Measurements from ENCODE around the gene AMN1.
A peak's percentile ranks its signal among the peaks of the same experiment; 100 is the strongest.
"Not testable (repeated sequence)": the region's sequence is repeated elsewhere in the genome, so short reads cannot be mapped to it uniquely, and the experiment has no call there.

The AMN1 gene

GRCh38 chr12:31732926-31733548, 4.2 kb upstream of the AMN1 start:
- DNase-seq = no peak

DNA sequence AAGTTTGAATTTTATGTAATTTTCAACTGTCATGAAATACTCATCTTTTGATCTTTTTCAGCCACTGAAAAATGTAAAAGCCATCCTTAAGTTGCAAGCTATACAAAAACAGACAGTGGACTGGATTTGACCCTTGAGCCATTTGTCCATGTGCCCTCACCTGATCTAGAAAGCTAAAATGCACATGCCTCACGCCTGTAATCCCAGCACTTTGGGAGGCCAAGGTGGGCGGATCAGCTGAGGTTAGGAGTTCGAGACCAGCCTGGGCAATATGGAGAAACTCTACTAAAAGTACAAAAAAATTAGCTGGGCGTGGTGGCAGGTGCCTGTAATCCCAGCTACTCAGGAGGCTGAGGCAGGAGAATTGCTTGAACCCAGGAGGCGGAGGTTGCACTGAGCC, 2.4 kb upstream of the AMN1 start:
- DNase-seq = not testable (repeated sequence)

GRCh38 chr12:31729705-31730104, 884 bp upstream of the AMN1 start:
- peak; percentile 34 for DNase-seq

DNA sequence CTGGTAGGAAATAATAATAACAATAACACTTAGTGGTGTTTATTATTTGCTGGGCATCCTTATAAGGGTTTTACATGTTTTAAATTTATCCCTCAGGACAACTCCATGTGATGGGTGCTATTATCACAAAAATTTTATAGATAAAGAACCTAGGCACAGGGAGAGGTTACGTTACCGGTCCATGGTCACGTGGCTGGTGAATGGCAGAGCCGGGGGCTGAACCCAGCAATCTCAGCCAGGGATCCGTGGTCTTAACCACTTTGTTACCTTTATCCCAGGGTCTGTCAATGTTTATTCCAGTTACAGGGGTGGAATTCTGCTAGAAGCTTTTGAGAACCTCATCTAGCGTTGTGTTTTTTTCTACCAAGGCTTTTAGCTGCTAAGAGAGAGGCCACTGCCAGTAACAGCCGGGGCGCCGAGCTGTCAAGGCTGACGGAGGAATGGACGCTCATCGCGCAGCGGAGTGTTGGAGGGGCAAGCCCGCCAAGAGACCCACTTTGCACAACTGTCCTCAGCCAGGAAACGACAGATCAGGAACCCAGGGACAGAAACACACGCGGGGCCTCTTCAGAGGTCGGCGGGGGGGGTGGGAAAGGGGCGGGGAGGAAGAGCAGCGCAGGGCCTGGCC, 418 bp downstream of the AMN1 start:
- peak; percentile 71 for DNase-seq

- DNase-seq = no peak
Observed at GRCh38 chr12:31727192-31727591, 1.6 kb downstream of the AMN1 start.

DNA sequence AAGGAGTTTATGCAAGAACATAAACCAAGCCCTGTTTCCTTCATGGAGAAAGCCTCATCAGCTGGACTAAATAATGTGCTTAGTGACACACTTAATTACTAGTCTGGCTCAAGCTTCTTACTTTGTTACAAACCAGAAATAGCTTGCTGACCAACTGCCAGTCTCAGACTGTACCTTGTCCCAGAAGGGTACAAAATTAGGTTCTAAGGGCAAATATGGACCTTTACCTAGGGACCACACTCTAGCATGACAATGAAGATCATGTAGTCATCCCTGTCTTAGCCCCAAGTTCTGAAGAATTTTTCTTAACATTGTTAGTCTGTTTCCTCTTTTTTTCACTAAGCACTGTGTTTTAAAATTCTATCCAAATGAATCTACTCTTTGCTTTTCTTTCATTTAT, 2.2 kb downstream of the AMN1 start:
- DNase-seq = no peak

DNA sequence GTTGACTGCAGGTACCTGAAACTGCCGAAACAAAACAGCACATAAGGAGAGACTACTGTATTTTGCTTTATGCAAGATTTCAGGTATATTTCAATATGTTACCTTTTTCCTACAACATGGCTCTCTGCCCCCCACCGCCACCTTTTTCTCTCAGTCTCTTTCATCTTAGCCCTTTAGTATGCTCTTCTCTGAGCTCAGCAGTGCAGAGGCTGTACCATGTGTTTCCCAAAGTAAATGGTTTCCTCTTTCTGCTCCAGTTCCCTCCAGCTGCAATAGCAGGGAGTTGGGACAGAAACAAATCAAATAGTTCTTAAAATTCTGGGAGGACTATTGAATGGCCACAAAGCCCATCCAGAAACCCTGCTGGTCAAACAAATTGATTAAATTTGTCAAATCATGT, 4.3 kb downstream of the AMN1 start:
- no peak for DNase-seq

DNA sequence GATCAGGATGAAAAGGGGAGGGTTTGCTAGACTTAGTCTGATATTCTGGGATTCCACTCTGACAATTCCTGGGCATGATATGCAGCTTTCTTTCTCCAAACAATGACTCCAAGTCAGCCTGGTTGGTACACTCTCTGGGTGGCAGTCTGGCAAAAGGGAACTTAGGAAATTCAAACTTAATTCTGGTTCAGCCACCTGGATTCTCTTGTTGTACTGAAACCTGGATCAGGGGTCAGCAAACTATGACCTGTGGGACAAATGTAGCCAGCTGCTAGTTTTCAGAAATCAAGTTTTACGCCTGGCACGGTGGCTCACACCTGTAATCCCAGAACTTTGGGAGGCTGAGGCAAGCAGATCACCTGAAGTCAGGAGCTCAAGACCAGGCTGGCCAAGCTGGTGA, 6.2 kb downstream of the AMN1 start:
- no peak for DNase-seq

DNA sequence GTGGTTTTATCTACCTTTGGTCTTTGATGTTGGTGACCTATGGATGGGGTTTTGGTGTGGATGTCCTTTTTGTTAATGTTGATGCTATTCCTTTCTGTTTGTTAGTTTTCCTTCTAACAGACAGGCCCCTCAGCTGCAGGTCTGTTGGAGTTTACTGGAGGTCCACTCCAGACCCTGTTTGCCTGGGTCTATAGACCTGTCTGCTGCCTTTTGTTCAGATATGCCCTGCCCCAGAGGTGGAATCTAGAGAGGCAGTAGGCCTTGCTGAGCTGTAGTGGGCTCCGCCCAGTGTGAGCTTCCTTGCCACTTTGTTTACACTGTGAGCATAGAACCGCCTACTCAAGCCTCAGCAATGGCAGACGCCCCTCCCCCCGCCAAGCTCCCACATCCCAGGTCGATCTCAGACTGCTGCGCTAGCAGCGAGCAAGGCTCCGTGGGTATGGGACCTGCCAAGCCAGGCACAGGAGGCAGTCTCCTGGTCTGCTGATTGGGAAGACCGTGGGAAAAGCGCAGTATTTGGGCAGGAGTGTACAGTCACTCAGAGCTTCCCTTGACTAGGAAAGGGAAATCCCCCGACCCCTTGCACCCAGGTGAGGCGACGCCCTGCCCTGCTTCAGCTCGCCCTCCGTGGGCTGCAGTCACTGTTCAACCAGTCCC, 10.2 kb downstream of the AMN1 start:
- DNase-seq = not testable (repeated sequence)

DNA sequence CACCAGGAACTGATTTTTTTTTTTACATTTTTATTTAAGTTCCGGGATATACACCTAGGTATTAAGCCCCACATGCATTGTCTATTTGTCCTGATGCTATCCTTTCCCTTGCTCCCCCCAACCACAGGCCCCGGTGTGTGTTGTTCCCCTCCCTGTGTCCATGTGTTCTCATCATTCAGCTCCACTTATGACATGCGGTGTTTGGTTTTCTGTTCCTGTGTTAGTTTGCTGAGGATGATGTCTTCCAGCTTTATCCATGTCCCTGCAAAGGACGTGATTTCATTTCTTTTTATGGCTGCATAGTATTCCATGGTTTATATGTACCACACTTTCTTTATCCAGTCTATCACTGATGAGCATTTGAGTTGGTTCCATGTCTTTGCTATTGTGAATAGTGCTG, 11.8 kb downstream of the AMN1 start:
- not testable (repeated sequence) for DNase-seq

DNA sequence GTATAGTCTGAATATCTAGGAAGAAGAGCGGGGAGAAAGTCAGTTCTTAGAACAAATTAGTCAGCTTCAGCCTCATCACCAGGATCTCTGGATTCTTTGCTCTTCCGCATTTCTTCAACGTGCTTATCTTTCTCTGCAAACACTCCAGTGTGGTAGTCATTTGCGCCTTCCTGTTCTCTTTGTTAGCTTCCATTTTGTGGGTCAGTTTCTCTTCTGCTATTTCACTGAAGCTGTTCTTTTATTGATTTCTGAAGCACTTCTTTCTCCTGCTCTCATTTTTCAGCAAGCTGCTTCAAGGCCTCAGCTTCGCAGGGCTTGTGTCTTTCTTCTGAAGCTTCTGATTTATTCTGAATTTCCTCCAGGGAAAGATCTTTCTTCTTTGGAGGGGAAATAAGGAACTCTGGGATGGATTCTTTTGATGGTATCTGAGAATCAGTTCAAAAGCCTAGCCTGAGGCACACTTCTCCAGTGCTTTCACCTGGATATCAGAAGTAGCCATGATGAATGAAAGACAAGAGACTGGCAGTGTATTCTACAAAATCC, 13.5 kb downstream of the AMN1 start:
- DNase-seq = peak; percentile 91

GRCh38 chr12:31714406-31715271, 14.2 kb downstream of the AMN1 start:
- no peak for DNase-seq

DNA sequence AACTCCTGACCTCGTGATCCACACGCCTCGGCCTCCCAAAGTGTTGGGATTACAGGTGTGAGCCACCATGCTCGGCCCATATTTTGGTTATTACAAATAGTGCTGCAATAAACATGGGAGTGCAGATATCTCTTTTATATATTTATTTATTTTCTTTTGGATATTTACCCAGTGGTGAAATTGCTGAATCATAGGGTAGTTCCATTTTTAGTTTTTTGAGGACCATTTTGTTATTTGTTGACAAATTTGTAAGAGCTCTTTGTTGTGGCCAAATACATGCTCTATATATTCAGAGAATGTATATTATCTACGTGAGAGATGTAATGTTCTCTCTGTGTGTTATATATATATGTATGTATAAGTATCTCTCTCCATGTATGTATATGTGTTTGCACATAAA, 15.9 kb downstream of the AMN1 start:
- no peak for DNase-seq

DNA sequence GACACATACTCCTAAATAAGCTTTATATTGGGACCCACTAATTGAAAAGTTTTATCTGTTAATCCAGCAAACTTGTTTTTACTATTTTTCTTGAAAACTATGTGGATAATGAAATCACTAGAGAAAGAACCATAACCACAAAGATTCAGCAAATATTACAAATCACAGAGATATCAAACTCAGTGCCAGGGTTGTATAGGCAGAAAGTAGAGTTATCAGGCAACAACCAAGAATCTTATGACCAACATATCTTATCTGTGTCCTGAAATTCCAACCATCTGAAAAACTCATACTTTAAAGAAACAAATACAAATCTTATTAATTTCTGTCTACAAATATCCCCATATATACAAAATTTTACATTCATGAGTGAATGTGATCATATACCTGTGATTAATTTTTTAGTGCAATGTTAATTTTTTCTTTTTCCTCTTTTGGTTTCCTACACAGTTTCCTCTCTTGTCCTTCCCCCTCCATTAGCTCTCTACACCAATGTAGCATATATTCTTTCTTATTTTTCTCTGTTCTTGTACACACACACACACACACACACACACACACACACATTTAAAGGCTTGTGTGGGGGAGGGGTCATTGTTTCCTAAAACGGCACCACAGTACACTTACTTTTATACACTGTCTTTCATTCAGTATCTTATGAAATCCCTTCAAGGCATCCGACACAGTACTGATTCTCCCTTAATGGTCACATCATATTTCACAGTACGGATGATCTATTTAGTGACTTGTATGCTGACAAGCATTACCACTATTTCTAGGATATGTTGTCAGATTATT, 18.6 kb downstream of the AMN1 start:
- DNase-seq = no peak

- not testable (repeated sequence) for DNase-seq
Observed at GRCh38 chr12:31708118-31708517, 20.7 kb downstream of the AMN1 start.

GRCh38 chr12:31705621-31706020, 23.2 kb downstream of the AMN1 start:
- DNase-seq = no peak

DNA sequence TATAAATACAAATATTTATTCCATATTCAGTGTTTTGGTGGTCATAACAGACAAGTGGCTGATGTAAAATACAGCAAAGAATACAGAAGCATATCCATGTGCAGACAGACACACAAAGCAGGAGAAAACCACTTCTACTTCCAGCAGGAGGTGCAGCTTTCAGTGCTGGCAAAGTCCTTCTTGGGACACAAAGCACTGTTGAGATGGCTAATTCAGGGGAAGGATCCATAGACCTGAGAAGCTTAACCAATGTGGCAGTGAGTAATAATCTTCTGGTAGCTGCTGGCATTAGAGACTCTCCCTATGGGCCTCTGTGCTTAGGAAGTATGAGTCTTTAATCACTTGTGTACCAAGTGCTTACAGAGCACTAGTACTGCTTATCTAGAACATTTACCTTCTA, 26.8 kb downstream of the AMN1 start:
- DNase-seq = no peak

DNA sequence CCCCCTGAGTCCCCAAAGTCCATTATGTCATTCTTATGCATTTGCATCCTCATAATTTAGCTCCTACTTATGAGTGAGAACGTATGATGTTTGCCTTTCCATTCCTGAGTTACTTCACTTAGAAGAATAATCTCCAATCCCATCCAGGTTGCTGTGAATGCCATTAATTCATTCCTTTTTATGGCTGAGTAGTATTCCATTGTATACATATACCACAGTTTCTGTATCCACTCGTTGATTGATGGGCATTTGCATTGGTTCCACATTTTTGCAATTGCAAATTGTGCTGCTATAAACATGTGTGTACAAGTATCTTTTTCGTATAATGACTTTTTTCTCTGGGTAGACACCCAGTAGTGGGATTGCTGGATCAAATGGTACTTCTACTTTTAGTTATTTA, 38.9 kb downstream of the AMN1 start:
- DNase-seq = not testable (repeated sequence)

GRCh38 chr12:31687101-31687527, 41.7 kb downstream of the AMN1 start:
- DNase-seq = peak; percentile 73

- no peak for DNase-seq
Observed at GRCh38 chr12:31685801-31686200, 43.0 kb downstream of the AMN1 start.

- DNase-seq = peak; percentile 90
Observed at GRCh38 chr12:31682136-31682962, 46.5 kb downstream of the AMN1 start.

Data from hematopoietic multipotent progenitor cell treated with erythropoietin and hydrocortisone succinate and interleukin-3 and kit ligand, for 6 days (in vitro differentiated cells).